CD4-positive, alpha-beta T cell treated with Interferon alpha-2 for 1 hour (primary cell): ENCODE data around the gene RABGAP1.

ENCODE experiments used
- DNase-seq, 2 donors: peaks; one replicate each; pipeline ENCODE4 v3.0.0-alpha.2; 2020 to 2022

Gene RABGAP1

DNA sequence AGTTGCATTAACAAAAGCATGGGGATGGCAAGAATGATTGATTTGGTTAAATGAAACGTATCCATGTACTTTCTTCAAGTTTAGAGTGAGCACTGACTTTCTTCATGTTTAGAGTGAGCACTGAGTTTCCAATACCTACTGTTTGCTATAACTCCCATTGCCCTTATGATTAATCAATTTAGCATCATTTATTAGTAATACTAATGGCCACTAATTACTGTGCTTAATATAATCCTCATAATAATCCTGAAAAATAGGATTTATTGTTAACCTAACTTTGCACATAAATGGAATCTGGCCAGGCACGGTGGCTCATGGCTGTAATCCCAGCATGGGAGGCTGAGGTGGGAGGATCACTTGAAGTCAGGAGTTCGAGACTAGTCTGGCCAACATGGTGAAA, 70.6 kb downstream of the RABGAP1 start:
- no peak for DNase-seq

DNA sequence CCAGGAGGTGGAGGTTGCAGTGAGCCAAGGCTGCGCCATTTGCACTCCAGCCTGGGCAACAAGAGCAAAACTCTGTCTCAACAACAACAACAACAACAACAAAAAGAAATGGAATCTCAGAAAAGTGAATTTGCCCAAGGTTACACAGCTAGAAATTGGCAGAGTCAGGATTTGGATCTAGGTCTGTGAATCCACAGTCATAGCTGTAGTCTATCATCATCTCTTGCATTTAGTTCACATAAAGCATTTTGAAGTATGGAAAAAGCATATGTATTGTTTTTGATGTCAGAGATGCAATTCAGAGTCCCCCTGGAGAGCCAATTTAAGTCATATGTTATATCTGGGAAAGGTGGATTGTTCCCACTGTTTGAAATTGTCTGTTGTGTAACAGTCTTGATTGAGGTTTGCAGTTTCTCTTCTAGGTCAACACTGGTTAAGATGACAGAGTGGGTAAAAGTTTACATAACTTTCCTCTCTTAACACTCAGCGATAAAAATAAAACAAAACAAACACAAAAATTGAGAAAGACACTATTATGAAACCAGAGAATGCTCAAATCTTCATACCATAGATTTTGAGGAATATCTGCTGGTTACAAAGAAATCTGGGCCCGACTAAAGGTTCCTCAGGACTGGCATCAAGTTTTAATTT, 71.2 kb downstream of the RABGAP1 start:
- no peak for DNase-seq

DNA sequence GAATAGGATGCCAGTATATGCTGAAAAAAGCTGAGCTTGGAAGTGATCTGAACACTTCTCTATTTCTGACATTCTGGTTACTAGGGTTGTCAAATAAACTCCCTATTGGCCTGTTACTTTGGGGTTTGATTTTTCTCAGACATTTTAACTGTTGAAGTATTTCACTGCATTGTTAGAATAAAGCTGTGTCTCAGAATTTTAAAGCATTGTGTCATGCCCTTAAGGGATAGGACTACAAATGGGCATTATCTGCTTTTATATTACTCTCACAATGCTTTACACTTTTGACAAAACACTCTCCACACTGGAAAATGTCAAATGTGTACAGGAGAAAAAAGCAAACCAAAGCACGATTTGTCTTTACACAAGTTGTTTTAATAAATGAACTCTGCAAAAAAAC, 75.8 kb downstream of the RABGAP1 start:
- DNase-seq, result no peak

DNA sequence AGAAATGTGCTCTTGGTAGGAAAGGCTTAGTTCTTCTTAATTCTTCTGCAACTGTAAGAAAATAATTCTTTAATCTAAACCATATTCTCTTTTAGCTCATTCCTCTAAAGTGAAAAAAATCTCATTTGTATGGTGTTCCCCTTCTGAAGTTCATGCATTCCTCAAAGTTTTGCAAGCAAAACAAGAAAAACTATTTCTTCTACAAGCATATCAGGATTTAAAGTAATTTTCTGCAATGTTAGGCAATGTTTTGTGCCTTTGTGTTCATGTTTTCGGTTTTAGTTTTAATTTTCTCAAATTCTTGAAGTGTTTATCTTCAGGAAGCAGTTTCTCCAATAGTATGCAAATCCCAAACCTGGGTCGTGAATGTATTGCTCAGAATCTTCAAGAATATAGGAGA, 80.0 kb downstream of the RABGAP1 start:
- DNase-seq, result no peak

DNA sequence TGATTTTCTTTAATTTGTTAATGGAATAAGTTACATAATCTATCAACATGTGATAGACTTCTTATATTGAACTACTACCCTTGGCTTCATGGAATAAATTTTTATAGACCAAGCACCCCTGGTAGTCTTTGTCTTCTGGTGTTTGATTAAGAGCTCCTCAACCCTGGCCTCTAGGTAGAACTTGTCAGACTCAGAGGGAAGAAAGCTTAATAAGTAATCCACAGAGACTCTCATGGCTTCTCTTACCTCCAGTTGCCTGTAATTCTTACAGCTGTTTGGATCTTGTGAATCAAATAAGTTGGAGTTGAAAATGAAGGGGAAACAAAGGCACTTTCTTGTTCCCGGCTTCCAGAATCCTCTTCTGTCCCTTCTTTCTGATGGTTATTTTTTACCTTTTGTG, 85.6 kb downstream of the RABGAP1 start:
- DNase-seq, result no peak

DNA sequence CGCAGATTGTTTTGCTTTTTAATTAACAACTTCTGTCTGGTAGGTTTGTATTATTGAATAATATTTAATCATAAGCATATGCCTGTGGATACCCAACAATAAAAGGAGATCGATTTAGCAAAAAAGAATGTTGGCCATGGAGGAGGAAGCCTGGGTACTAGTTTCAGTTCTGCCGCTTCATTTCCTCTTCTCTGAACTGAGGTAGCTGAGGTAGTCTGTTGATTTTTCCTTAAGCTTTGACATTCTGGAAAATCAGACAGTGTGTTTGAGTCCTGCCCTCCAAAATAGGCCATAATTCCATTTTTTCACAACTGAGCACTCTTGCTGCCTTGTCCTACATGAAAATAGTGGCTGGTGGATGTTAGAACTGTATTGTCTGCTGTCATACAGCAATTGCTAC, 86.7 kb downstream of the RABGAP1 start:
- DNase-seq, result no peak

DNA sequence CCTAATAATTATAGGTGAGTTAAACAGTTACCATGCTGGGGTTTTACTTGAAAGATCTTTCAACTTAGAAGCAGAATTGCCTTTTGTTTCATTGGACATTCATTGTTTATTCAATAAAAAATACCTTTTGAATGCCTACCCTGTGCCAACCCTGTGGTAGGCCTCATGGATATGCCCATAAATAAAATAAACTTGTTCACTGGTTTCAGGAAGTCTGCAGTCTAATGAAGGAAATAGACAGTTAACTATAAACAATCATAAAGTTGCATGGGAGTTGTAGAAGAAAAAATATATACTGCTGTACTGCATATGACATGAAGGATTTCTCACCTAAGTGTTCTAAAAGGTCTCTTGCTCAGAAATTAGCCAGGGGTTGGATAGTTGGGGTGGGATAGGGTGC, 87.3 kb downstream of the RABGAP1 start:
- no peak for DNase-seq

DNA sequence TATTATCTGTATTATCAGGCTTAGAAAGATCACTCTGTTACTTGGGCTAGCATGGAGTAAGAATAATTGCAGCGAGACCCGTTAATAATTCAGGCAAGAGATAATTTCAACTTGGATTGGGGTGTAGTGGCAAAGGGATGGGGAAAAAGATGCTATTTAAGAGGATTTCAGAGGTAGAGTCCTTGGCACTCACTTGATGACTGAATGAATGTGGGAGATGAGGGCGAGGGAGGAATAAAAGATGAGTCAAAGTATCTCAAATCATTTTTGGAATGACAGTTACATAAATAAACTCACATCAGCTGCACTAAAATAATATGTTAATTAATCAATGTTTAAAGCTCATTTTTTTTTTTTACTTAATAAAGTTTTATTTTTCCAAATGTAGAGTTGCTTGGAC, 88.2 kb downstream of the RABGAP1 start:
- no peak for DNase-seq

DNA sequence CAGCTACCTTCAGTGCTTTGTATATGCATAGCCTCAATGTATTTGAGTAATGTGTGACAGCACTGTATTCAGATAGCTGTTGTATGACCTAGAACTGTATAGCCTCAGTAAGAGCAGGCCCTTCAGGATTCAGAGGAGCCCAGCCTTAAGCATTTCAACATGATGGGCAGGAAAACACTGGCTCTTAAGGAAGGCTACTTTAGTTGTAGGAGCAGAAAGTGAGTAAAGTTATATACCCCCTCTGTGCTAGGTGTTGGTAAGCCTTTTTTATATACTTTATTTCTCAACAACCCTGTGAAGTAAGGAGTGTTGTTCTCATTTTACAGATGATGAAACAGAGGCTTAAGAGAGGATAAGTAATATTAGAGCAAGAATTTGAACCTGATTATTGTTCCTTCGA, 91.1 kb downstream of the RABGAP1 start:
- DNase-seq, result no peak

DNA sequence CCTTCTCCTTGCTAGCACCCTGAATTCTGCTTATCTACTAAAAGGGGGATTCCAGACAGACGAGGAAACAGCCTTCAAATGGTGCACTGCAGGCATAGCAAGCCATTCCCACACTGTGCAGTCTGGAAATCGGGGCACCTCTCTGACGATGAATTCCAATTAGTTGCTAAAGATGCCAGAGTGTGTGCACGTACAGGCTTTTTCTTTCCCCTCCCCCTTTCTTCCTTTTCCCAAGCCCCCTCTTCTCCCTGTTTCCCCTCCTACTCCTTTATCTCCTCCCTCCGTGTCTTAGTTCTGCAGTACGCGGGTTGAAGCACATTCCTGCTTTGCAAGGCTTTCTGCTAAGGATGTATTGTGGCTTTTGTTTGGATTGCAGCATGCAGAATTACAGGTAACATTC, 92.5 kb downstream of the RABGAP1 start, which contains the start of gene GPR21:
GPR21 (plus strand) TSS at position 316 of the 400 bp plus-strand sequence. CDS start 900 bp downstream, outside the sequence.
- no peak for DNase-seq

DNA sequence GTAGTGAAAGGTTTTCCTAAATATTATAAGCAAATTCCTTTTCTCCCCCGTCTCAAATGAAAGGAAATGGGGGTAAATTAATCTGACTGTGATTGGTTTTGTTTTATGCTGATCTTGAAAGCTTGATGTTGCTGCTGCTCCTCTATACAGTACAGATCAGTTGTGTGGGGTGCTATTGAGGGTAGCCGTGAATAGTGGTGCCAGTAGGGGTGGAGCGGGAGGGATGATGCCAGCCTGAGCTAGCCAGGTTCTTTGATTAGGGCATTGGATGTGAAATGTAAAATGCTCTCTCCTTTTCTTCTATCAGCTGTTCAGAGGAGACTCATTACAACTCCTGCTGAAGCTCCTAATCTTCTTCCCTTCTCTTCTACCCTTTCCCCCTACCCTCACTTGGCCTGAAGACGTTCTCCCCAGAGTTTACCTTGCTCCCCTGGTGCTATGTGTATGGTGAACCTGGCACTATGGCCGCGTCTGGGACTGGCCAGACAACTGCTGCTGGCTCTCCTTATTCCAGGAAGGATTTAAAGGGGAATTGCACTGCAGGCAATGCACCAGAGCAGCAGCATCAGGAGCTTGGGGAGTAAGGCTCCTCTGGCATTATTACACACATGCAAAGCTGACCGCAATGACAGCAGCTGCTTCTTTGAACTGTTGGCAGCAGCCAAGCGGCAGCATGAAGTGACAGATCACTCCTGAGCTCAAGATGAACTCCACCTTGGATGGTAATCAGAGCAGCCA, 93.2 kb downstream of the RABGAP1 start:
- no peak for DNase-seq

DNA sequence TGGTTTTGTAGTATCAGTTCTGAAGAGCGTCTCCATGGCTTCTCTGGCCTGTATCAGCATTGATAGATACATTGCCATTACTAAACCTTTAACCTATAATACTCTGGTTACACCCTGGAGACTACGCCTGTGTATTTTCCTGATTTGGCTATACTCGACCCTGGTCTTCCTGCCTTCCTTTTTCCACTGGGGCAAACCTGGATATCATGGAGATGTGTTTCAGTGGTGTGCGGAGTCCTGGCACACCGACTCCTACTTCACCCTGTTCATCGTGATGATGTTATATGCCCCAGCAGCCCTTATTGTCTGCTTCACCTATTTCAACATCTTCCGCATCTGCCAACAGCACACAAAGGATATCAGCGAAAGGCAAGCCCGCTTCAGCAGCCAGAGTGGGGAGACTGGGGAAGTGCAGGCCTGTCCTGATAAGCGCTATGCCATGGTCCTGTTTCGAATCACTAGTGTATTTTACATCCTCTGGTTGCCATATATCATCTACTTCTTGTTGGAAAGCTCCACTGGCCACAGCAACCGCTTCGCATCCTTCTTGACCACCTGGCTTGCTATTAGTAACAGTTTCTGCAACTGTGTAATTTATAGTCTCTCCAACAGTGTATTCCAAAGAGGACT, 94.2 kb downstream of the RABGAP1 start:
- no peak for DNase-seq

DNA sequence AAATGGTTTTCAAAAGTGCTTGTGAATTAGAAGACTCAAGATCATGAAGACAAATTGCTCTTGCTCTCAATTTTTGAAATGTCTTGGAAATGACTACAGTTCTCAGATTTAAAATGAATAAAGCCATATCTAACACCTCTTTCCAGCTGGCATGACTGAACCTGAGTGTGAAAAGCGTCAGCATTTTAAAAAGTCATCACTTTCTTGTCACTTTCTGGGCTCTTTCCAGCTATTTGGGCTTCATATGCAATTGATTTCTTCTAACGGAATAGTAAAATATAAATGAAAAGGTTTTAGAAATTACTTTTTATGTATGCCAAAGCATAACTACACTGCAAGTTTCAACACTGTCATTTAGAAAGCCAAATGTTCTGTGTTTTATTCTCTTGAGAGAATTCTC, 95.0 kb downstream of the RABGAP1 start:
- no peak for DNase-seq

DNA sequence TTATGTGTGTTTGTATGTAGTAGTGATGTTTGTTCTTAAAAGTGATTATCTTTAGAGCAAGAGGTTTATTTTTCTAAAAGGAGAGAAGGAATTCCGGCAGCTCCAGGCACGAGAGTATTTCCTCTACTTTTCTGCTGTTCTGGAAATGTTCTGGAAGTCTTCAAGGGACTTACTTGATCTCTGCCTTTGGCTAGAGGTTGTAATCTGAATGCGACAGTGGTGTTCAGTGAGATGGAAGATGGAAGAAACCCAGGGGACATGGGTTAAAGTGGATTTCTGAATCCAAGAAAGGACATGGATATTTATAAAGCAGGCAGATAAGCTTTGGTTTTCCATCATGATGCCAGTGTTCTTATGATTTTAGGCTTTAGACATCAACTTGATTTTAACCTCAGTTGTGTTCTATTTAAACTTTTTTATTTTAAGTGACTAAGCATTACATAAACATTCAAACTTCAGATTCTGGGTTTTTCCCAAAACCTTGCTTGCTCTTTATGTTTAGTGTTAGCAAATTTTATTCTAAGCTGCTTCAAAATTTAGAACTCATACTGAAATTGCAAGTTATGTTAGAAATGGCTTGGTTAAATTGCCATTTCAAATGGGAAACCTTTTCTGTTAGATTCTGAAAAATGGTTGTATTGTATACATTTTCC, 96.2 kb downstream of the RABGAP1 start:
- no peak for DNase-seq

DNA sequence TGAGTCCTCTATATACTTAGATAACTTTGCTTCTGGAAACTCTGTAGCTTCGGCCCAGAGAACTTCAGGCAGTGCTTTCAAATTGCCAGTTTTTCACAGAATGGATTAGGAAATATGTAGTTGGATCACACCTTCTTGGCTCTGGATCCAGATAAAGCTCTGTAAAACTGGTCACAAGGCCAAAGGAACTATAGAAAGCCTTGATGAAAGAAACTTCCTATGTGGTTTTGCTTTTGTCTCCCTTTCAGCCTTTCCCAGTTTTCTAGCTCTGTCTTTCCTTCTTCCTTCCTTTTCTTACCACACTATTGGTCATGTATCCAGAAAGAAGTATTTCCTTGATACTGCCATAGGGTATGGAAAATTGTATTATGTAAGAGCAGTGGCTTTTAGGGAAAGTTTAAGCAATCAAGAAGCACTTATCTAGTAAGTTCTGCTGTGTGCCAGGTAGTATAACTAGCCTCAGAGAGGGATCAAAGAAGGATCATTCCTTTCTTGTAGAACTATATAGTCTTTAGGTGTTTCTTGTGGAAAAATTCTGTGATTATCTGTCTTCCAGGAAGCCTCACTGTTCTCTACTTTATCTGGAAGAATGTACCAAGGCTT, 98.9 kb downstream of the RABGAP1 start:
- DNase-seq, result no peak

DNA sequence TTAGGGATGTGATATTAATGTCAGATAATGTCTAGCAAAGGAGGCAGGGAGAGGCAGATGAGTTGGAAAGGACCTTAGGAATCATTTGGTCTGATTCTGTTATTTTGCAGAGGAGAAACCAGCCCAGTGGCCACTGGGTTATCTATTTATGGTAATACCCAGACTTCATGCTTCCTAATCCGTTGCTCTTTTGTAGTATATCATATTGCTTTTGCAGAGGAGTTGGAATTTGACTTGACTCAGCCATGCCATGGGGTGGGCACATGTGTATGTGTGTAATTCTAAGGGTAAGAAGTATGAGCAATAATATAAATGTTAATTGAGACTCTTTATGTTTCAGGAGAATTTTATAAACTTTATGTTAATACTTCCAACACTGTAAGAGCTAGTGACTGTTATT, 100.0 kb downstream of the RABGAP1 start:
- no peak for DNase-seq

DNA sequence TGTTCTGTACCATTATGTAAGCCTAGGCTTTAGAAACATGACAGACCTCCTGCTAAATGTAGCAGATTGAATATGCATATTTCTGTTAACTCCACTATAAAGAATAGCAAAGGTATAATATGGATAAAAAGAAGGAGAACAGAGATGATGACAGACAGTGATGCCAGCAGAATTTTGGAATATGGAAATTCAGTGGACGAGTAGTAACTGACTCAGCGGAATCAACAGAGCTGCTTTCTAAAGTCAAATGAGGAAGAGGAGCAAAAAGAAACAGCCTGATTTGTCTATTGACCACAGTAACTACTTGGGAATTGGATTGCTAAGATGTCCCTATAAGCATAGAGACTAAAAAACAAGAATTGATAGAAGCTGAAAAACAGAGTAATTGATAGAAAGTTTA, 100.7 kb downstream of the RABGAP1 start:
- DNase-seq, result no peak

DNA sequence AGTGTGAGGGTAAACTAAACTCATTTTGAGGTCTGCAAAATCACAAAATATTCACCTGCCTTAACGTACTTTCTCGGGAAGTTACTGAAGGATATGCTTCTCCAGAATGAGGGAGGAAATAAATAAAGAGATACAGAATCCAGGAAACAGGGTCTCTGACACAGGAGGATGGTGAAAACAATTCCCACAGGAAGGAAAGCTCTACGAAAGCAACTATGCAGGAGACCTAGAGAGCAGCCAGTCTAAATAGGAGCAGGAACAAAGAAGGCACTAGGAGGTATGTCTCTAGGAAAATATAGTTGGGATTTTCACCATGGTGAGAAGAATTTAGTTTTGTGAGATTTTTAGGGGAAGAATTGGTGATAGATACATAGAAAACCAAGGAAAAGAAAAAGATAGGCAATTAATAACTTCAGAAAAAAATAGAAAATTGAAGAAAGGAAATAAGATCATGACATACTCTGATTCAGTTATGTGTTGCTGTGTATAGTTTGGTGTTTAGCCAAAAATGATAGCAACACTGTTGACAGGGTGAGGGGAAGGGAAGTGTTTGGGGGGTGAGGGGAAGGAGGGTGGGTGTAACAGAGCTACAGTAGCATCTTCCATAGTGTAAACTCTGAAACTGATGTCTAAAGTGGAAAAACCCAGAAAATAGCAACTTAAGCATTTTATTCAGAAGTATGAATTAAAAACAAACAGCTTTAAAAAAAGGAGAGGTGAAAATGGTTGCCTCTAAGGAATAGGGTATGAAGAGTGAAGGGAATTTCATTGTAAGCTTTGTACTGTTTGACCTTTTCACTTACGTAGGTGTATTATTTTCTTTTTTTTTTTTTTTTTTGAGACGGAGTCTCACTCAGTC, 102.5 kb downstream of the RABGAP1 start:
- DNase-seq, result no peak

DNA sequence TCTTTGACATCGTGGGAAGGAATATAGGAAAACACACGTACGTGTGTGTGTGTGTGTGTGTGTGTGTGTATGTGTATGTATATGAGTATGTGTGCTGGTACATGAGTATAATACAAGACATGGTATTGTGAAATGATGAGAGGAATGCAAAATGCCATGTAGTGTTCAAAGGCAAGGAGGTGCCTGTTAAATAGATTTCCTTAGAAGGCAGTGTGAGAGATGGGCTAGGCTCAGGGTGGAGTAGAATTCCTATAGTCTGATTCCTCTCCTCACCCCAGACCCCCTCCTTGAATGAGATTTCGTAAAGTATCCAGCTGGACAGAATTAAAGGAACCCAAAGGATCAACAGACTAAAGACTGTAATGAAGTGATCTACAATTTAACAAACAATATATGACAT, 103.8 kb downstream of the RABGAP1 start:
- DNase-seq, result no peak

DNA sequence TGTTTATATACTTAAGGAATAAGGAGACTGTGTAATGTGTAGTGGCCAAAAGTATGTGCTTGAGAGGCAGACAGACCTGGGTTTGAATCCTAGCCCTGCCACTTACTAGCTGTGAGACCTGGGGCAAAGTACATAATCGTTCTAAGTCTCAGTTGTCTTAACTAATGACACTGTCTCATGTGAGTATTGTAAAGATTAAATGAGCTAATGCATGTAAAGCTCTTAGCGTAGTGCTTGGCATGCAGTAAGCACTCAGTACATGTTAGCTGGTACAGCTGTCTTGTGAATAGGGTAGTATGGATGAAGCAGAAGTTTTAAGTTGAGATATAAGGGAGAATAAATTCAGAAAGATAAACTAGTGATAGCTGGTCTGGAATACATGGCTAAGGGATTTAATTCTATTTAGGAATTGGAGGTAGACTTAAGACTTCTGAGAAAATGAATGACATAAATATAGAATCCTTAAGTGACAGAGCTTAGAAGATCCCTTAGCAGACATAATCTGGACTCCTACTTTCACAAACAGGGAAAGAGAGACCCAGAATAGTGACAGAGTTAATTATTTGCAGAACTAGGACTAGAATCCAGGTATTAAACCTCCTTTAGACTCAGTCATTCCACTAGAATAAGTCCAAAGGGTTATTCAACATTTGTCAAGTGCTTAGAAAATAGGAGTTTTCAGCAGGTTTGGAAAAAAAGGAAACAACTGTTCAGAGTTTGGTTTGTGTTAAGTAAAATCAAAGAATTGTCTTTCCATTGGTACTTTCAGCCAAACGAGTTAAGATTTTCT, 105.8 kb downstream of the RABGAP1 start:
- no peak for DNase-seq

DNA sequence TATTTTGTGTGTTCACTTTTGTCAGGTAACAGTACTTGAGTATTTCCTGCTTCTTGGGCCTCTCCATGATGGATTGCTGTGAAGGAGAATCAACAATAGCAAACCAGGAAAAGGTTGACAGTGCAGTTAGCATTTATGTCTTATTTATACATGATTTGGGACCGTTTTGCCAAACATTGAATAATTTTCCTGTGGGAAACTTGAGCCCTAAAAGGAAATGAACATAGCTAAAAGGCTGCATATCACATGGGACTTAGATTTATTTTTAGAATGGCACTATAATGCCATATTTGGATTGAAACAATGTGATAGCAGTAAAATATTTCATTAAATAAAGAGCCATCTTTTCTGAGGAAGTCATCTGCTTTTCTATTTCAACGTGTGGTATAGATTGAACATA, 107.9 kb downstream of the RABGAP1 start:
- DNase-seq, result no peak
